ENCODE measurements around the gene CELF4.

The CELF4 gene

DNA sequence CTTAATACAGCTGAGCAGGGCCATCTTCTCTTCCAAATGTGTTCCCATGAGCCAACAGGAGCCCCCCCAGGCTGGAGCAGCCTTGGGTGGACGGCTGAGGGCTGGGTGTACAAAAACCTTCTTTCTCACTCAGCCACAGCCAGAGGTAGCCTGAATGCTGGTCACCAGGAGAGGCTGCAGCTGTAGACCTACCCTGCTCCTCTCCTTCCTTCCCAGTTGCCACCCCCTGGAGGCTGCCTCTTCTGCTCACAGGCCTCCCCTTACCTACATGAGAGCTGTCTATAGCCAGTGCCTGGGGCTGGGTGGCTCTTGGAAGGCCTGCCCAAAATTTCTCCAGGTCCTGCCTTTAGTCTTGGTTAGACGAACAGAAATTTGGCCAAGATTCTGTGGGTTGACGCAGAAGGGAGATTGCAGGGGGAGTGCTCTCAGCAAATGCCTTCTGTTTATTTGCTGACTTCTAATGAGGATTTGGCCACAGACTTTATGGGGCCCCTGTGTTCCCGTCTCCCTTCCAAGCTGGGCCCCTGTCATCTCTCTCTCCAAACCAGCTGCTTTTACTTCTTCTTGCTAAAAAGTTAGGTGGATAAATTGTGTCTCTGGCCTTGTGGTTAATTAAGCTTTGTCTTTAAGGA is 18.3 kb downstream of the CELF4 start:
- DNase-seq (ENCODE audit: low read depth in 2 of 2): no peak

DNA sequence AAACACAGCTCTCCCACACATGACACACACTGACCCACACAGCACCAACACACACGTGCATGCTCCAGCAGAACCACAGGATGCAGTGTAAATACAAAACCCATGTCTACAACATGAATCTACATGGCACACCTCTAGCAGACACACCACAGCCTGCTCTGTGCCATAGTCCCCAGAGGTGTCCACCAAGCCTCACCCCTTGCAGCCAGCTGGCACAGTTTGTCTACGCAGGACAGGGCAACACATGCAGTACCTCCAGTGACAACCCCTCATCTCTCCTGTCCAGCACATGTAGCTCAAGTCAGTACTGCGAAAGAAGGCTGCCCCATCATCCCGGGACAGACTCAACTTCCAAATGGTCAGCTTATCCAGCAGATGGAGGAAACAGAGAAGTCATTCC is 18.9 kb downstream of the CELF4 start:
- DNase-seq (ENCODE audit: low read depth in 2 of 2): no peak

DNA sequence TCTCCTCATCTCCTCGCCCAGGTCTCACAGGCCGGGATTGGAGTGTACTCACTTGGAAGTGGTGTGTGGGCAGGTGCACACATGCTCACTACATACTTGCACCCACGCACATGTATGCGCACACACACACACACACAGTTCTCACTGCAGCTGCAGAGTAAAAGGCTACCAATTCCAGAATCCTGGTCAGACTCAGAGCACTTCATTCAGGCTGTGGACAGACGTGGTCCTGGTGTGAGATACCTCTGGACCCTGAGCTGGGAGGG is 19.4 kb downstream of the CELF4 start:
- DNase-seq (ENCODE audit: low read depth in 2 of 2): no peak

GRCh38 chr18:37545461-37546271 is 19.9 kb downstream of the CELF4 start:
- no peak for DNase-seq (ENCODE audit: low read depth in 2 of 2)

DNA sequence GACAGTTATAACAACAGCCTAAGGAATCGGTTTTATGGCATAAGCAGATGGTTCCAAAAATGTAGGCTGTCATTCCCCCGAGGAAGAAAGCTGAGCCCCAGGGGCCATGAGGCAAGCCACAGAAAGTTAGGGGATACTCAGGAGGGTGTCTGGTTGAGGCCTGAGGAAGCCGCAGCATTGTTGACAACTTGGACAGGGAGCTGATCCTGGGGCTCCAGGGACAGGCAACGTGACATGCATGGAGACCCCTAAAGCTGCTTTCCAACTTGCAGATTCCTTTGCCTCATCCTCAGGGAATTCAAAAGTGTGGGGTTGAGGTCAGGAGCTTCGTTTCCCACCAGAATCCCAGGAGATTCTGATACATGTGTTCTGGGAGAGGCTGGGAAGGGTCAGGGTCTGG is 20.9 kb downstream of the CELF4 start:
- no peak for DNase-seq (ENCODE audit: low read depth in 2 of 2)

DNA sequence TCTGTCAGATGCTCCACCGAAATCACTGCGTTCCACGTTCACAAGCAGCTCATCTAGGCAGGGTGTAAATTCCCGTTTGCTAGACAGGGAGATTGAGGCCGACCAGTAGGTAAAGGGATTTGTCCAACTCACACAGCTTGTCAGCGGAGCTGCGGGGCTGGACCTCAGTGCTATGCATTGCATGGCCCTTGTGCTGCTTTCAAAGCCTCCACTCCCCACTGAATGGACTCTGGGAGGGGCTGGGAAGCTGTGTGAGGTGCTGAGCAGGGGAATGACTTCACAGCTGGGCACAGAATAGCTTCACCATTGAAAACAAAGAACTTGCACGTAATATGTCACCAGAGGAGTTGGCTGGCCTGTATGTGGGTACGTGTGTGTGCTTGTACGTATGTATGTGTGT is 21.4 kb downstream of the CELF4 start:
- no peak for DNase-seq (ENCODE audit: low read depth in 2 of 2)

DNA sequence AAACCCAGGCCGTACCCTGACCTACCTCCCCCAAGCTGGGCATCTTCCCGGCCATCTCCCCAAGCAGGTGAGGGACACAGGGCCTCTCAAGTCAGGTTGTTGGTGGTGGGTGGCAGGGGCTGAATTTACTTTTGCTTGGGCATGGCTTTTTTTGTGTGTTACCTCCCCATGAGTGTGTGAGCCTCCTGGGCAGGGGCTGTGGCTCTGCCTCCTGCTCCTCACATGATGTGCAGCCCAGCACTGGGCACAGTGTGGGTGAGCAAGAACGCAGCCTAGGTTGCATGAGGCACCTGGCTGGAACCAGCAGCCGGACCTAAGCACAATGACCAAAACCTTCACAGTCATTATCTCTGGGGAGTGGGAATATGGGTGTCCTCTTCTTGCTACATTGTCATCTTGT is 22.3 kb downstream of the CELF4 start:
- no peak for DNase-seq (ENCODE audit: low read depth in 2 of 2)

- DNase-seq (ENCODE audit: low read depth in 2 of 2): no peak
Observed at GRCh38 chr18:37541517-37541916, 24.1 kb downstream of the CELF4 start.

DNA sequence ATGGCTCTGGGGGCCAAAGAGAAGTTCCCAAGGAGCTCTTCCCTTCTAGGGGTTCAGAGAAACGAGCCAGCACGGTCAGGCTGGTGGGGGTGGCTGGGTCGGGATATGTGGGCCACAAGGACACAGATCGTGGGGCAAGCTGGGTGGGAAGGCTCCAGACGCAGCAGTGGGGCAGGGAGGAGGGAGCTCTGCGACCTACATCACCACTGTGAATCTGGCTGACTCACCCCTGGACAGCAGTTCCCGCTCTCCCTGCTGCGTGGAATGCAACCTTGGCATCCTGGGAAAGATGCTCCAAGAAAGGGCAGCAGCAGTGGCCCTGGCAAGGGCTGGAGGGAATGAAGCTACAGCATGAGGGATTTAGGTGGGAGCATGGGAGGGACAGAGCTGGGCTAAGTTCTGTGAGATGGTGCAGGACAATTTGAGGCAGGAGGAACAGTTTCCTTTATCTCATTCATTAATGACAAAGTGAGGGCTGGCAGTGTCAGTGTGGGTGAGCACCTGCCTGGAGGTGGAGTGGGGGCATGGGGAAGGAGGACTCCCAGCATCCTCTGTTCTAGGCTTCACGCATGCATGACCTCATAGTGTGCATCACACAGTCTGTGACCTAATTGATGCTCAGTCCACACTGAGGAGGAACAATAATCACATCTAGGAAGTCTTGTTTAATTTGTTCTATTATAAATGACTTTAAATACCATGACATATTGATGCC is 25.0 kb downstream of the CELF4 start:
- no peak for DNase-seq (ENCODE audit: low read depth in 2 of 2)

- no peak for DNase-seq (ENCODE audit: low read depth in 2 of 2)
Observed at GRCh38 chr18:37539236-37539635, 26.4 kb downstream of the CELF4 start.

GRCh38 chr18:37538526-37539205 is 26.9 kb downstream of the CELF4 start:
- DNase-seq (ENCODE audit: low read depth in 2 of 2): no peak

- no peak for DNase-seq (ENCODE audit: low read depth in 2 of 2)
Observed at GRCh38 chr18:37537868-37538525, 27.6 kb downstream of the CELF4 start.

DNA sequence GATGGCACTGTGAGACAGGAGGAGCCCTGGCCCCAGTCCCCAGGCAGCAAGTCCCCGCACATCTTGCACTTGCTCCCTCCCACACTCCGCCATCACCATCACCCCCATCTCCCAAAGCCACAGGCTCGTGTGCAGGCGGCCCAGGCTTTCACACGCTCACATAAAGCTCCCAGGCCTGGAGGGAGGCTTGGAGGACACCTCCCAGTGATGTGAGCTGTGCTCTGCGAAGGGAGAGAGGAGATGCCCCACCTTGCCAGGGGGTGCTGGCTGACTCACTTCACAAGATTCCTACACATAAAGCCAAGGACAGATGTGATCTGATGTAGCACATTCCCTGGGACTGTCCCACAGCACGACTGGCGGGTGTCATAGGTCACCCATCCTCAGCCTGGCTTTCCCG is 28.9 kb downstream of the CELF4 start:
- no peak for DNase-seq (ENCODE audit: low read depth in 2 of 2)

GRCh38 chr18:37535968-37536367 is 29.6 kb downstream of the CELF4 start:
- no peak for DNase-seq (ENCODE audit: low read depth in 2 of 2)

DNA sequence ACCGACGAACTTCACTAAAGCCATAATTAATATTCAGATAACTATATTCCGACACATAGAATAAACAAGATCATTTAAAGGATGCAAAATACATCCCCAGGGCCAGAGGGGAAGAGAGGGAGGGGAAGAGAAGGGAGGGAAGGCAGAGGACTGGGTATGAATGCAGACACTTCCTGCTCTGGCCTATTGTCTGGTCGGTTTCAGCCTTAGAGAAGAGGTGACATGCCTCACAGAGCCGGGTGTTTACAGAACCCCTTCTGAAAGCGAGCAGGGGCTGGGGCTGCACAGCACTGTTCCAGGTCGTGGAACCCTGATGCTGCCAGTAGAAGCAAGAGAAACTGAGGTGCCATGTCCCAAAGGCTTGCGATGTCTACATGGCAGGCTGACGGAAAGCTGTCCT is 31.0 kb downstream of the CELF4 start:
- no peak for DNase-seq (ENCODE audit: low read depth in 2 of 2)

DNA sequence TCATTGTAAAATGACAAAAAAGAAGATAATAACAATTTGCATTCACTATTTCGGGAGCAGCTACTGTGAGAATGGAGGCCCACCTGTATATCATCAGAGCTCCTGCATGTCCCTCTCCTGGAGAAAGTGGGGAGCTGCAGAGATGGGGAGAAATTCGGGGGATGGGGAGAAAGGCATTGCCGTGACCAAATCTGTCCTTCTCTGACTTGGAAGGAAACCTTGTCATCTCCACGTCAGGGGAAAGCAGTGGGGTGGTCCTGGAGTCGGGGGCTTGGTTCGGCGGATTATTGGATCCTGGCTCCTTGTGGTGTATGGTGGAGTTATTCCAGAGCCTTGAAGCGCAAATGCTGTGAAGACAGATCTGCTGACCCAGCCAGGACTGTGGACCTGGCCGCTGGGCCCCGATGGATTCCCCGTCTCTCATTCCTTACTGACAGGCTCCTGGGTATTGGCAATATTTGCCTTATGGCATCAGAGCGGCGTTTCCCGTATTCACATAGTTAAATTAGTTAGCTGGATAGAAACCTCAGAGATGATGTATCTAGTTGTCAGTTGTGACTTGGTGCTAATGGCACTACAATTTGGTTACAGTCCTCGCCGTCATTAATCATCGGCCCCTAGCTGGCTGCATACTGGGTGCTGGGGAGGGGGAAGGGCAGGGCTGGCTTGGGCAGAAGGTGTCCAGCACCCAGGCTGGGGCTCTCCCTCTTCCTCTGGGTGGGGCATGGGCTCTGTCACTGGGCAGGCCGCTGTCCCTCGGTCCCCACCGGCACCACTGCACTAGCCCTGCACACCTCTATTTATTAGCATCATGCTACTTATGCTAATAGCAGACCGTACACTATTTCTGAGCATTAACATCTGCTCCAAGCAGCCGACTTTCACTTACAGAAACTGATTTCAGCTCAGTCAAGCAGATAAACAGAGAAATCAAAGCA is 31.7 kb downstream of the CELF4 start:
- DNase-seq (ENCODE audit: low read depth in 2 of 2): no peak

GRCh38 chr18:37532917-37533316 is 32.7 kb downstream of the CELF4 start:
- no peak for DNase-seq (ENCODE audit: low read depth in 2 of 2)

DNA sequence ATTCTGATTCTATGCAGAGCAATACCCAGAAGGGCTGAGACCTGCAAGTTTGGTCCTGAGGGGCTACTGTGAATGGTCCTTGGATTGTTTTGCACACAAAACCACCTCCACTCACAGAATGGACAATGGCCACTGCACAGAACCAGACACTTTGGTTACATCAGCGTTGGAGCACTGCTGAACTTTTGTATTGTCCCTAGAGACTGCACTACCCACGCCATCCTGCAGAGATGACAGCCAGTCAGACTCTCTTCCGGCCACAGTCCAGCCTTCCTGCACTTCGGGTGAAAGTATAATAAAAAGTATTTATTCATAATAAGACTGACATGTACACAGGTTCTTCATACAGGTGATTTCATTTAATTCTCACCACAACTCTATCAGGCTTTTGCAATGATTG is 35.7 kb downstream of the CELF4 start:
- no peak for DNase-seq (ENCODE audit: low read depth in 2 of 2)

DNA sequence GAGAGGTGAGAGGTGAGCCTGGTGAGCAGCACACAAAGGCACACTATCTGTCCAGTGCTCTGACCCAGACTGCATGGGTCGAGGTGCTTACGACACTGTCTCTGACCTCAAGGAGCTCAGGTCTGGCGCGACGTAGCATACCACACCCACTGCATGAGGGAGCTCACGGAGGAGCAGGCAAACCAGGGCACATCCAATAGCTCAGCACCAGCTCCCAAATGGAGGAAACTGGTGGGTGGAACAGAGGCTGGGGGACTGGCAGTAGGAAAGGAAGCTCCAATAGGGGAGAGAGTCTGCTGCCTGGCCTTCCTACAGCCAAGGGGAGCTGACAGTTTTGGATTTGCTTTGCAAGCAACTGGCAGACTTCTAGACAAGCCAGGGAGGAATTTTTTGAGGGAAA is 36.3 kb downstream of the CELF4 start:
- no peak for DNase-seq (ENCODE audit: low read depth in 2 of 2)

- no peak for DNase-seq (ENCODE audit: low read depth in 2 of 2)
Observed at GRCh38 chr18:37527395-37527794, 38.2 kb downstream of the CELF4 start.

GRCh38 chr18:37525262-37525585 is 40.4 kb downstream of the CELF4 start:
- DNase-seq (ENCODE audit: low read depth in 2 of 2): no peak

Data from stimulated activated CD4-positive, alpha-beta T cell treated with anti-CD3 and anti-CD28 coated beads, Interleukin-1b, Interleukin-23, amount 100 ng/mL, for 1 hour (primary cell).